Stimulated activated CD8-positive, alpha-beta memory T cell treated with anti-CD3 and anti-CD28 coated beads, Interleukin-12 subunit alpha, Interleukin-12 subunit beta, amount 100 ng/mL, for 24 hours (primary cell): ENCODE measurements around the gene ADAMTS16.
"Not testable (repeated sequence)": the region's sequence is repeated elsewhere in the genome, so short reads cannot be mapped to it uniquely, and the experiment has no call there.

Experiments used
- DNase-seq: peaks from one replicate; pipeline ENCODE4 v3.0.0-alpha.2; 2020; ENCODE audit errors: extremely low read depth

ADAMTS16 gene, protein sequence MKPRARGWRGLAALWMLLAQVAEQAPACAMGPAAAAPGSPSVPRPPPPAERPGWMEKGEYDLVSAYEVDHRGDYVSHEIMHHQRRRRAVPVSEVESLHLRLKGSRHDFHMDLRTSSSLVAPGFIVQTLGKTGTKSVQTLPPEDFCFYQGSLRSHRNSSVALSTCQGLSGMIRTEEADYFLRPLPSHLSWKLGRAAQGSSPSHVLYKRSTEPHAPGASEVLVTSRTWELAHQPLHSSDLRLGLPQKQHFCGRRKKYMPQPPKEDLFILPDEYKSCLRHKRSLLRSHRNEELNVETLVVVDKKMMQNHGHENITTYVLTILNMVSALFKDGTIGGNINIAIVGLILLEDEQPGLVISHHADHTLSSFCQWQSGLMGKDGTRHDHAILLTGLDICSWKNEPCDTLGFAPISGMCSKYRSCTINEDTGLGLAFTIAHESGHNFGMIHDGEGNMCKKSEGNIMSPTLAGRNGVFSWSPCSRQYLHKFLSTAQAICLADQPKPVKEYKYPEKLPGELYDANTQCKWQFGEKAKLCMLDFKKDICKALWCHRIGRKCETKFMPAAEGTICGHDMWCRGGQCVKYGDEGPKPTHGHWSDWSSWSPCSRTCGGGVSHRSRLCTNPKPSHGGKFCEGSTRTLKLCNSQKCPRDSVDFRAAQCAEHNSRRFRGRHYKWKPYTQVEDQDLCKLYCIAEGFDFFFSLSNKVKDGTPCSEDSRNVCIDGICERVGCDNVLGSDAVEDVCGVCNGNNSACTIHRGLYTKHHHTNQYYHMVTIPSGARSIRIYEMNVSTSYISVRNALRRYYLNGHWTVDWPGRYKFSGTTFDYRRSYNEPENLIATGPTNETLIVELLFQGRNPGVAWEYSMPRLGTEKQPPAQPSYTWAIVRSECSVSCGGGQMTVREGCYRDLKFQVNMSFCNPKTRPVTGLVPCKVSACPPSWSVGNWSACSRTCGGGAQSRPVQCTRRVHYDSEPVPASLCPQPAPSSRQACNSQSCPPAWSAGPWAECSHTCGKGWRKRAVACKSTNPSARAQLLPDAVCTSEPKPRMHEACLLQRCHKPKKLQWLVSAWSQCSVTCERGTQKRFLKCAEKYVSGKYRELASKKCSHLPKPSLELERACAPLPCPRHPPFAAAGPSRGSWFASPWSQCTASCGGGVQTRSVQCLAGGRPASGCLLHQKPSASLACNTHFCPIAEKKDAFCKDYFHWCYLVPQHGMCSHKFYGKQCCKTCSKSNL

DNA sequence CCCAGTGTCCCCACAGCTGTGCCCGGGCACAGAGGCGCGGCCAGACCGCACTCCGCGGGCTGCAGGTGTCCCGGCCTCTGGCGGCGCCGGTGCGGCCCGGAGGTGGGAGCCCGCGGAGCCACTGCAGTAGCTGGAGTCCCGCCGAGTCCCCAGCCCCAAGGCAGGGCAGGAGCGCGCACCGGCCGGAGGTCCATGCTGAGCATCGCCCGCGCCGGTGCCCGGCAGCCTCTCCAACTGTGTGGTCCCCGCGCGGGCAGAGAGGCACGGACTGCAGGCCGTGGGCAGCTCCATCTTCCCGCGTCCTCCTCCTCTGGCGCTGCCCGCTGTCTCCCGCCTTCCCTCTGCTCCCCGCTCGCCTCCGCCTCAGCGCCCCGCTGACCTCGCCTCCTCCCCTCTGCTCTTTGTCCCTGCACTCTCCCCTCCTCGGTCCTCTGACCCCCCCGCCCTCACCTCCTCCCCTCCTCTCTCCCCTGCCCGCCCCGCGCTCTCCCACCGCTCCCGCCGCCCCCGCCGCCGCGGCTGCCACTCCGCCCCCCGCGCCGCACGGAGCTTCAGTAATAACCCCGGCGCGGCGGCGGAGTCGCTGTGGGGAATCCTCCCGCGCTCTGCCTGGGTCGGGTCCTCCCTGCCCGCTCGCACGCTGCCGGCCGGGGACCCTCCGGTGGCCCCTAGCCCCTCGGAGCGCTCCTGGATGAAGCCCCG lies at the start of gene ADAMTS16:
Gene ADAMTS16 (plus strand): TSS at position 554 of the 702 bp plus-strand sequence. CDS start 138 bp downstream, at position 692.
- no peak for DNase-seq

DNA sequence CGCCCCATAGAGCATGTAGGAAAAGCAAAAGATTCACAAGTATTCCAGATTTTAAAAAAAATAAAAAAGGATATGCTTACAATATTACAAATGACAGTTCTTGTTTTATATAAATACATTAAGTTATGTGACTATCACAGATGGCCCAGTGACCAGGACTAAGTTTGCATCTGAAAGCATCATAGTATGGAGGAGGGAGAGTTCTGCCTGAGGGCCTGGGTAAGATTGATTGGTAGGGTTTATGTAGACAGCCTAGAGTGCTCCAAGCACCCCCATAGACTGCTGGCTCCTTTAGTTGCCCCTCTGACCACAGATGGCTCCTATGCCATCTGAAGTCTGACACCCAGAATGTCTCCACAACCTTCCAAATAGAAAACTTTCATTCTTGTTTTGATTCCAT lies 48.0 kb upstream of the ADAMTS16 start:
- DNase-seq: no peak

DNA sequence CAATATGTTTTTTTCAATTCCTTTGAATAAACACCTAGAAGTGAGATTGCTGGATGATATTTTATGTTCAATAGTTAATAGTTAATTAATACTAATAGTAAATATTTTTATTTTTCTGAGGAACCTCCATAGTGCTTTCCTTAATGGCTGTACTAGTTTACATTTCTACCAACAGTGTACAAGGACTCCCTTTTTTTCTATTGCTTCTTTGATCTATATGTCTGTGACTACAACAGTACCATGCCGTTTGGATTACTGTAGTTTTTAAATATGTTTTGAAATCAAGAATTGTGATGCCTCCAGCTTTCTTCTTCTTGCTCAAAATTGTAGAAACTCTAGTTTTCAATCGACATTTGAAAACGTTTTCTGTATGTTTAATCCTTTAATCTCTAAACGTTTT lies 39.5 kb upstream of the ADAMTS16 start:
- no peak for DNase-seq

DNA sequence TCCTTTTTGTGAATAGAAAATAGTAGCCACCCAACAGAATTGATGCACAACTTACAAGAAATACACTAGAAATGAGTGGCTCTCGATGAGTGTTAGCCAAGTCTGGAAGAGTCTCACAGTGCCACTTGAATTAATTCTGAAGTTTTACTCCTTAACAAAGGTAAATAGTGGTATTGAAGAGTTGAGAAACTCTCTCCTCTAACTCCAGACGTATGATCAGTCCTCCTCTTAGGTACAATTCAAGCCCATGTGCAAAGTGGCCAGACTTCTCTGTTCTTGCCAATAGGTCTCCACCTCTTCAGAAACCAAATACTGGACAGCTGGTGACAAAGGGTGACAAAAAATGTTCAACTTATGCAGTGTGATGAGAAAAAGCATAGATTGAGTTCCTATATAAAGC lies 38.5 kb upstream of the ADAMTS16 start:
- no peak for DNase-seq

DNA sequence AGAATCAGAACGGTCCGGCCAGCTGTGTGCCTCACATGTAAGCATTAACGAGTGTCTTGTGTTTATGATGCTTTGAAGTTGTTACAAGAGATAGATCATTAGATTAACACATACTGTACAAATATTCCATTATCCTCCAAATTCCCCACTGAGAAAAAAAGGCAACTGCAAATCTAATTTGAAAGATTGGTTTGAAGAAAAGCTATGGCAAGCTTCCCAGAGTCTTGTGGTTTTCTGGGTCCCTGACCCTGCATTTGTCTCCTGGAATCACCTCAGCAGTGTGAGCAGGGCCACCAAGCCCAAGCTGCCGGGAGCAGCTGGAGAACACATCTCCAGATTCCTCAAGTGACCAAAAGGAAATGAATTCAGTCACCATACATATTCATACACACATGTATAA lies 36.9 kb upstream of the ADAMTS16 start:
- DNase-seq: no peak

DNA sequence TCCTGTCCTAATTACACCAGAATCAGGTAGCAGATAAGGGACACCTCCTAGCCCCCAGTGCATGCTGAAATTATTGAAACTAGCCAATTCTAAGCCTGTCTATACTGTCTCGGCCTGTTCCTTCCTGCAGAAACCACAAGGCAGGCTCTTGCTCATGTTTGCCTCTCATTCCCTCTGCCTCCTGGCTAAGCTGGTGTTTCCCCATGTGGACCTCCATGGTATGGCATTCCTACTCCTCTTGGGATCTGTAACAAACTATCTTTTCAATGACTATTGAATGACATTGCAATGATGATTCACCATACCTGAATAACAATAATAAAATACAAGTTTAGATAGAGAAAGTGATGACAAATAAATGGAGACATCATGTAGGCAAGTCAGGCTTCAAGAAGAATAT lies 35.6 kb upstream of the ADAMTS16 start:
- no peak for DNase-seq

DNA sequence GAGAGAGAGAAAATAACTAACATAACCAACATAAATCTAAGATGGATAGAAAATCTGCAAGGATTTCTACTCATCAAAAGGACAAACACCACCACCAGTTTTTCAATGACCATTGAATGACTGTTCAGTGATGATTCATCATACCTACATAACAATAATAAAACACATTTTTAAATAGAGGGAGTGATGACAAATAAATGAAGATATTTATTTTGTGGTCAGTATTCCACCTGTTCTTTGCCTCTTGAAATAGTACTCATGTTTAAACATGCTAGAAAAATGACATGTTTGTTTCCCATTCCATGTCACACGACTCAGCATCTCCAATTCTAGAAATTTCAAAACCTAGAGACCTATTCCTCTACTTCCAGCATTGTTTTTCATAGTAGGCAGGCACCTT lies 34.6 kb upstream of the ADAMTS16 start:
- DNase-seq: no peak

DNA sequence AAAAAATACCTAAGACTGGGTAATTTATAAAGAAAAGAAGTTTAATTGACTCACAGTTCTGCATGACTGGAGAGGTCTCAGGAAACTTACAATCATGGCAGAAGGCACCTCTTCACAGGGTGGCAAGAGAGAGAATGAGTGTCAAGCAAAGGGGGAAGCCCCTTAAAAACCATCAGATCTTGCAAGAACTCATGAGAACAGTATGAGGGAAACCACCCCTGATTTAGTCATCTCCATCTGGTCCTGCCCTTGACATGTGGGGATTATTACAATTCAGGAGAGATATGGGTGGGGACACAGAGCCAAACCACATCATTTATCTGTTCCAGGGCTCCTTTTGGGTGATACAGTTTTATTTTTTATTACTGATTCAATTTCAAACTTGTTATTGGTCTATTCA lies 23.2 kb upstream of the ADAMTS16 start:
- DNase-seq: no peak

DNA sequence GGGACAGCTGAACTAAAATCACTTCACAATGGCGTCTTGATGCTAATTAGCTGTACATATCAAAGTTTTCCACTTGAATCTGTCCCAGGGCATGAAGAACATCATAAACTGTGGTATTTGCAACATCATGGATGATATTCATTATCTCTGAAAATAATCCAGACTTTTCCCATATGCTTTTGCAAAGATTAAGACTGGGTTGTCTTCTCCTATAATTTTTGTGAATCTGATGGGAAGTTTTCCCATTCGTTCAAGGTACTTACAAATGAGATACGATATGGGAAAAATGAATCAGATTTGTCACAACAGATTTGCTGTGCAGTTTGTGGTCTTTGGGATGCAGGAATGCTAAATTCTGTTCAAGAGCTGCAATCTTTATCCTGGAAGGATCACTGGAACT lies 17.4 kb upstream of the ADAMTS16 start:
- DNase-seq: no peak

DNA sequence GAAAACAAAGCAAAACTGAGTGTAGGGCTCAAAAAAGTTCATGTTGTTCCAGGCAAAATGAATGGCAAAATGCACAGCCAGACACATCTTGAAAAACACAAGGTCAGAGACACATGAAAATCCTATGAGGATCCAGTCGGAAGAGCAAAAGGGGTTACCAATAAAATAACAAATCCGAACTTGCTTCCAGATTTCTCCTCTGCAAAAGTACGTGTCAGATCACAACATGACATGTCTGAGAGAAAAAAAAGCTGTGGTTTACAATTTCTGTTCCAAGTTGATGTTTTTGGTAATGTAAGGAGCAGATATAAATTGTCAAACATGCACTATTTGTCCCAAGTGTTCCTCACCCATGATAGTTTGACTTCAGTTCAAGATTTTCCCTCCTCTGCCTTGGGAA lies 15.9 kb upstream of the ADAMTS16 start:
- no peak for DNase-seq

DNA sequence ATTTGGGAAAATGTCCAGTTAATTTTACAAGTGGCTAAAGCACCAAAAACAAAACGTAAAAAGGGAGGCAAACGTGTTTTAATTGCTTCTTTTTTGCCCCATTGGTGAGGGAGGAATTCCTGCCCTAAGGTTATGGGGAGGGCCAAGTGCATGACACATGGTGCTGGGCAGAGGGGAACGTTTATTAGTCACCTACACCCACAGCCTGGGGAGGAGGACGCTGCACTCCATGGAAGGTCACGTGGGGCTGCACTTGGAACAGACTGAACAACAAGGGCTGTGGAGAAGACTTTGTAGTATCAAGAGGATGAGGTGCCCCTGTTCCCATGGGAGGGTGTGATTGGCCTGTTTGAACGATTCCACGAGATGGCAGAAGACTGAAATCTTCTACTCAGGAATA lies 13.7 kb upstream of the ADAMTS16 start:
- DNase-seq: no peak

DNA sequence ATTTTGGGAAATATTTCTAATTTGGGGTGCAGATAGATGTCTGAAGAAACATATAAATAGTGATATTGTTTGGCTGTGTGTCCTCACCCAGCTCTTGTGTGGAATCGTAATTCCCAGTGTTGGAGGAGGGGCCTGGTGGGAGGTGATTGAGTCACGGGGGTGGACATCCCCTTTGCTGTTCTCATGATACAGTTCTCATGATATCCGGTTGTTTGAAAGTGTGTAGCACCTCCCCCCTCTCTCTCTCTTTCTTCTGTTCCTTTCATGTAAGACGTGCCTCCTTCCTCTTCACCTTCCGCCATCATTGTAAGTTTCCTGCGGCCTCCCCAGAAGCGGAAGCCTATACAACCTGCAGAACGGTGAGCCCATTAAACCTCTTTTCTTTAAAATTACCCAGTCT lies 11.4 kb upstream of the ADAMTS16 start:
- no peak for DNase-seq

DNA sequence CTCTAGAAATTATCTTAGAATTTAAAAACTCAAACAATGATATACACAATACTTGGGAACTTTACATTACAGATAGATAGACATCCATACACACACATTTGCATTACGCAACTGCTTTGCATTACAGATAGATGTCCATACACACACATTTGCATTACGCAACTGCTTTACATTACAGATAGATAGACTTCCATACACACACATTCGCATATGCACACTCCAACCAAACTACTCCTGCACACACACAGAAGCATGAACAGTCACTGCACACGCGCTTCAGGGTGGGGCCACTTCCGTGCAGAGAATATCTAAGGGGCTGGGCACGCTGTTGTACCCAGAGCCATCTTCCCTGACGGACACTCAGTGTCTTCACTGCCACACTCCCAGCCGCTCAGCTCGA lies 7.9 kb upstream of the ADAMTS16 start:
- DNase-seq: no peak

DNA sequence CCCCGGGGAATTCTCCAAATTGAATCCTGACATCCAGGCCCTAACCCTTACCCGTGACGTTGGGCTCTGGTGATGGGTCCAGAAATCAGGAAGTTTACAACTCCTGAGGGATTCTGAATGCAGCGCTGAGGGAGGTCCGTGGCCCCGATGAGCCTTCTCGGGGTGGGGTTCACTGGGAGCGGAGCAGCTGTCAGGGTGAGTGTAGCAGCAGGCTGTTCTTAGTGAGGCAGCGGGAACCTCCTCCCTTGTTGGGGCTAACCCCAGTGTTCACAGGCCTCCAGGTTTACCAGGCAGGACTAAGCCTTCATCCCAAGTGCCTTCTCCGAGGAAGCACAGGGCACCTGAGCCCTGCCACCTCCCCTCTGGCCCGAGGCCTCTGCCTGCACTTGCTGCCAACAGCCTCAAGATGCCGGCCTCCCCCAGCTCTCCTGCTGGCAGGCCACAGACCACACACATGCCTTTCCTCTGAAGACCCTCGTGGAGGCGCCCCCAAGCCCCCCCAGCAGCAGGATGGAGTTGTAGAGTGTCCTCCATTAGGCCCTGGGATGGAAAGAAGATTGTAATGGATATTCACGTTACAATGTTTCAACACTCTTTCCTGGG lies 7.3 kb upstream of the ADAMTS16 start:
- no peak for DNase-seq

DNA sequence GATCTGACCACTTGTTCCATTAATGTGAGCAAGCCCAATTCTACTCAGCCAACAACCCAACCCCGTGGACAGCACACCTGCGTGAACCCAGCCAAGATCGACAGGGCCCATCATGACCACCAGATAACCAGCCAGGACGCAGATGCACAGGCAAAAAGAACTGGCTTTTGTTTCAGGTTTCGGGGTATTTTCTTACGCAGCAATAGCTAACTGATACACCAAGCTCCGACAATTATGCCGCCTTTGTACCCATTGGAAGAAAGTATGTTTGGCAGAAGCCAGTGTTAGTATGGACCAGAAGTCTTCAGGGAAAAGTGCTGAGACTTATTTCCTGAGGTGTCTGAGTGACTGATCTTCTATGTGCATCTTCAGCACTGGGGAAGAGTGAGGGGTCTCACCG lies 6.0 kb upstream of the ADAMTS16 start:
- no peak for DNase-seq

DNA sequence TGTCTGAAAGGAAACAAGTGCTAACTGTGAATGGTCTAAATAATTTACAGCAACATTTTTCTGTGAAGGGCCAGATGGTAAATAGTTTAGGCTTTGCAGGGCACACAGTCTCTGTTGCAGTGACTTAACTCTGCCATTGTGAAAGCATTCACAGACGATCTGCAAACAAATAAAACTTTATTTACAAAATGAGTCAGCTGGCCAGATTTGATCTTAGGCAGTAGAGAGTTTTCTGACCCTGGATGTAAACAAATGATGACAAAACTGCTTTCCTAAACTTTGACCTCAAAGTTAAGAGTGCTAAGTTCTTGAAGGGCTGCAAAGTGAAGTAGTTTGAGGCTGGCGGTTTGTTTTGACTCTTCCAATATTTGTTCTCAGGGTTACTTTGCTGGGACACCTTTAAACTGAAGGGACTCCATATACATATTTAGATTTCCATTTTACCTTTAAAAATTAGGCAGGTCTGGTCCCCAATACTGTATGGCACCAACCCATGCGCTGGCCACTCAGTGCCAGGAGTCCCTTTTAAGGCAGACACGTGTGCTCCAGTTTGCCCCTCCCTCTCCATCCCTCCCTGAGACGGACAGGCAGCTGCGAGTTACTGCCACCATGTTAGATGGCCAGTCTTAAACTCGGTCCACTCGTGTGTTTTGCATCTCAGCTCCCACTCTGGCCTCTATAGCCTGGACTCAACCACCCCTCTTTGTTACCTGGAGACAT lies 4.0 kb upstream of the ADAMTS16 start:
- no peak for DNase-seq

DNA sequence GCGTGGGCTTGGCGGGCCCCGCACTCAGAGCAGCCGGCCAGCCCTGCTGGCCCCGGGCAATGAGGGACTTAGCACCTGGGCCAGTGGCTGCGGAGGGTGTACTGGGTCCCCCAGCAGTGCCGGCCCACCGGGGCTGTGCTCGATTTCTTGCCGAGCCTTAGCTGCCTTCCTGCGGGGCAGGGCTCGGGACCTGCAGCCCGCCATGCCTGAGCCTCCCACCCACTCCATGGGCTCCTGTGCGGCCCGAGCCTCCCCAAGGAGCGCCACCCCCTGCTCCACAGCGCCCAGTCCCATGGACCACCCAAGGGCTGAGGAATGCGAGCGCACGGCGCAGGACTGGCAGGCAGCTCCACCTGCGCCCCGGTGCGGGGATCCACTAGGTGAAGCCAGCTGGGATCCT lies 2.3 kb upstream of the ADAMTS16 start:
- DNase-seq: not testable (repeated sequence)

DNA sequence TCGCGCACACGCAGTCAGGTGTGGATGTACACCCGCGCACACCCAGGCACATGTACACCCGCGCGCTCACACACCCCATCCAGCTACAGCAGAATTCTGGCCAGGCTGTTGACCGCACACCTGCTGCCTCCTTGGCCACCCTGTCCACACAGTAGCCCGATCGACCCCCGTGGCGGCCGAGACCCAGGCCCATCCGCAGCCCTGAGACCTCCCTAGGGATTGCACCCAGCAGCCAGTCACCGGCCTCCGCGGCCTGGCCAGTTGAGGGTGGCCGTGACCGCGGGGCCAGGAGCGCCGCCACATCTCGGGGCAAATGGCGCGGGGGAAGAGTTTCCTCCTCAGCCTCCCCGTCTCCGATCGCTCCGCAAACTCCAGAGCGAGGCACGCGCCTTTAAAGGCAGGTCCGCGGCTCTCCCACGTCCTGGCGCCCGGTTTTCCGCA lies 774 bp upstream of the ADAMTS16 start:
- DNase-seq: no peak

DNA sequence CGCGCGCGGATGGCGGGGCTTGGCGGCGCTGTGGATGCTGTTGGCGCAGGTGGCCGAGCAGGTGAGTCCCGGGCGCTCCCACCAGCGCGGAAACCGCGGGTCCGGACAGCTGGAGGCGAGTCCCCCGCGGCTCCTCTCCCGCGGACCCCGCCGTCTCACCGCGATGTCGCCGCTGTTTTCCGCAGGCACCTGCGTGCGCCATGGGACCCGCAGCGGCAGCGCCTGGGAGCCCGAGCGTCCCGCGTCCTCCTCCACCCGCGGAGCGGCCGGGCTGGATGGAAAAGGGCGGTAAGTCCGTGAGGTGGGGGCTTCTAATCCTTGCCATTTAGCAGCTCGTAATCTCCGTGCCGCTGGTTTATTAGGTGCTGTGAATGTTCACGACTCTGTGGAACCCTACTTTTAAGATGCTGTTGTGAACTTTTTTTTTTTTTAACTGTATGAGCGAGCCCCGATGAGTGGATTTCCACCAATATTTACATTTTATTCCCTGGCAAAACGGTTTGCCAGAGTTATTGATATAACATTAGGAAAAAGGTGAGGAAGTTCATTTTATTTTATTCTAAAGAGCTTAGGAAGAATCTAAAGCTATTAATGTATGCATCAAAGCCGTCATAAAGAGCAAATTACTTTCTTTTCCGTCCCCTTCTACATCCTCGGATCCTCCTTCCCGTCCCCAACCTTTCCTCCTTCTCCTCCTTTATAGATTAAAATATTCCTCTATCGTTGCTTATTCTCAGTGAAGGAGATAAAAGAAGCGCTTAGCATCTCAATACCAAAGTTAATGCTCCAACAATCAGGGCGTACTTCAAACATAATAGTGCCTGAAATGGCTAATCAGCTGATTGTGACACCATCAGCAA lies 579 bp downstream of the ADAMTS16 start:
- no peak for DNase-seq

DNA sequence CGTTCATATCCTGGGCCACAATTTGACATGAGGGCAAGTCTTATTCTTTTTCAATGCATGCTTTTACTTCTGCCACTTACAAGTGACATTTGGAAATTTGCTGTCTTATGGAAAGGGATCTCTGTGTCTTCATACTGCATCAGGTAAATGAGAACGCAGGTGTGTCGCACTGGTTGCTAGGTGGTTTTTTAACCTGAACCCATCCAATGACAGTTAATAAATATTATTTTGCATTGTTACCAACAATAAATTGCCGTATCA lies 1.1 kb downstream of the ADAMTS16 start:
- no peak for DNase-seq
